GM18951 (cell line): ENCODE data around the gene PFKL.
"Not testable (repeated sequence)": the region's sequence is repeated elsewhere in the genome, so short reads cannot be mapped to it uniquely, and the experiment has no call there.

Source experiments
- POLR2A ChIP-seq: IDR thresholded peaks from 4 replicates; pipeline ENCODE4 v1.6.1; 2011; ENCODE audit warnings: mild to moderate bottlenecking; ENCODE audit not compliant: insufficient read length, insufficient read depth; ENCODE audit errors: extremely low read depth
- in situ Hi-C: fragments of 300-500 bp; cut with MboI; formaldehyde crosslinking; loops from one replicate; pipeline ENCODE4 v1.12.0; 2022; ENCODE audit warnings: low sequenced_read_pairs, mixed read lengths, inconsistent platforms; ENCODE audit not compliant: unreplicated experiment

PFKL gene

DNA sequence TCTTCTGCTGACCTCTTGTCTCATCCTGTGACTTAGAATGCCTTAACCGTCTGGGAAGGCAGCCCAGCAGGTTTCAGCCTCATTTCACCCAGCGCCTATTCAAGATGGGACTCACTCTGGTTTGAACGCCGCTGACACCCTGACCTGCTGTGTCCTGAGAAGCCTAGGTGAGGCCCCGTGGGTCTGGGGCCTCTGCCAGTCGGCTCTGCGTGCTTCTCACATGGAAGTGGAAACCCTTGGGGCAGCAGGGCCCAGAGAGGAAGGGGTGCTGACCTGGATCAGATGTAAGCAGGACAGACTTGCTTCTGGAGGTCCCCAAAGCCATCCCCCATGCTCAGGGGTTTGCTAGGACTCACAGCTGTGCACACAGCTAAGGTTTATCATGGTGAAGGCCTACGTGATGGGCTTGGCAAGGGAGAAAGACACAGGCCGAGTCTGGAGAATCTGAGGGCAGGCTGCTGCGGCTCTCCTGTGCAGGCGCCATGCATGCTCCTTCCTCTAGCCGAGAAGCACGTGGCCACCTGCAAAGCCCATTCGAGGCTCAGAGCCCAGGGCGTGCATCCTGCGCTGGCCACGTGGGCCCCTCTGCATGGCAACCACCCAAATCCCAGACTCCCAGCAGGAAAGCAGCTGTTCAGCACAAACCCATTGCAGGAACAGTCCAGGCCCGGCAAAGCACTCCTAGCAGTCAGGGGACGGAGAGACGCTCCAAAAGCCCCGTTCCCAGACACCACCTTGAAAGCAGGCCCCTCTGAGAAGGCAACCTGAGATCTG, 57.4 kb downstream of the PFKL start:
- in situ Hi-C loops, result no loop called here
- TF ChIP-seq POLR2A, result no peak

- no peak for TF ChIP-seq POLR2A
- in situ Hi-C loops, result no loop called here
Measured at GRCh38 chr21:44359396-44359795, 59.5 kb downstream of the PFKL start.

DNA sequence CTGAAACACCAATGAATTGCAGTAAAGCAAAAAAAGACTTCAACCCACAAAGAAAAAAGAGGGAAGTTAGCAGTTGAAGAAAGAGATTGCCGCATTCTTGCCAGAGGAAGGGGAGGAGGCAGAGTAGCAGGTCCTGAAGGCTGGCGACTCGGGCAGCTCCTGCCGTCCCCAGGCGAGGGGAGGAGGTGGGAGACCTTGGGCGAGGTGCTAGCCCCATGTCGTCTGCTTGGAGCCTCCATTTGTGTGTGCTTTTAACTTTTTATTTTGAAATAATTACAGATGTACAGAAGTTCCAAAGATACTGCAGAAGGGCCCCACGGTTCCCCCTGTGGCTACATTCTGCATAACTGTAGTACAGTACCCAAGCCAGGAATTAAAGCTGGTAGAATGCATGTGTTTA, 60.3 kb downstream of the PFKL start:
- in situ Hi-C loops, result no loop called here
- TF ChIP-seq POLR2A, result no peak

DNA sequence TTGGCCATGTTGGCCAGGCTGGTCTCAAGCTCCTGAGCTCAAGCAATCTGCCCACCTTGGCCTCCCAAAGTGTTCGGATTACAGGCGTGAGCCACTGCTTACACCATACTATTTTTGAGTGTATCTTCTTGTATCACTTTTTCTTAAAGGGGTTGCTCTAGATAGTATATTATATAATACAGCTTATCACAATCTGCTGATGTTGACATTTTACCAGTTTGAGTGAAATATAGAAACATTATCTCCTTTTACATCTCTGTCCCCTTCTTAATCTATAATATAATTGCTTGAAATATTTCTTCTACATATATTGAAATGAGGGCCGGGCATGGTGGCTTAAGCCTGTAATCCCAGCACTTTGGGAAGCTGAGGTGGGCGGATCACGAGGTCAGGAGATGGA, 62.0 kb downstream of the PFKL start:
- in situ Hi-C loops, result not testable (repeated sequence)

DNA sequence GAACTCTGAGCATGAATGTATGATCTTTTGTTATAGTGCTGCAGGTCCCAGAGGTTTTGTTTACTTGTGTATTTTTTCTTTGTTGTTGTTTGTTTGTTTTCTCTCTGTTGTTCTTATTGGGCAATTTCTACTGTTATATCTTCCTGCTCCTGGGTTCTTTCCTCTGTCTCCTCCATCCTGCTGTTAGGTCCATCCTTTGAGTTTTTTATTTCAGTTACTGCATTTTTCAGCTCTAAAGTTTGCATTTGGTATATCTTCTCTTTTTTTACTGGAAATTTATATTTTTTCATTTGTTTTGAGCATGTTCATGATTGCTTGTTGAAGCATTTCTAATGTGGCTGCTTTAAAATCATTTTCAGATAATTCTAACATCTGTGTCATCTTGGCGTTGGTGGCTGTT, 63.4 kb downstream of the PFKL start:
- TF ChIP-seq POLR2A, result no peak
- in situ Hi-C loops, result no loop called here

- no peak for TF ChIP-seq POLR2A
- in situ Hi-C loops, result no loop called here
Measured at GRCh38 chr21:44364151-44365053, 64.5 kb downstream of the PFKL start.

DNA sequence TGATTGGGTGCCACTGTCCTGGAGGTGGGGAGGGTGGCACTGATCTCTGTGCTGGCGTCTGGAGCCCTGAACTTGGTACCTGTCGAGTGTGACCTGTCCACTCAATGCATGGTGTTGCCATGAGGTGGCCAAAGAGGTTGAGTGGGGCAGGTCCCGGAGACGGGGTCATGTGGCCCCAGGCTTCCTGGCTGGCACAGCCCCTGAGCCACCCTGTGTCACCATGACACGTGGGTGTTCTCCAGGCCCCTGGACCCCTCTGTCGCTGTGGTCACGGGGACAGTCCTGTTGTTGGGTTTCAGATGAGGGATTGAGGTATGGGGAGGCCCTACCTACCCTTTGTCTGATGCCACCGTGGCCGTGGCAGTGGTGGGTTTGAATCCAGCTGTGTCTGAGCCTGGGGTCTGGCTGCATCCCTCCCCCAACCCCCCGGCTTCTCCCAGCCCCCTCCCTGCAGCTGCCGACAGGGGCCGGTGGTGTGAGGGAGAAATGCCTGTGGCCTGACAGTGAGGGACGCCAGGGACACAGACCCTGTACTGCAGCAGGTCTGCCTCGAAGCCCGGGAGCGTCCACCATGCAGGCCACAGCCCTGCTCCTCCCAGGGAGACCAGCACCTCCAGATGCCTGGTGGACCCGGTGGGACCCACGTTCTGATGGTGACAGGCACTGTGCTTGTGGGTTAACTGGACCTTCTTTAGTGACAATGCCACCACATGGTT, 65.6 kb downstream of the PFKL start:
- in situ Hi-C loops, result no loop called here
- no peak for TF ChIP-seq POLR2A

- TF ChIP-seq POLR2A, result no peak
Measured at GRCh38 chr21:44365967-44366585, 66.2 kb downstream of the PFKL start.

GRCh38 chr21:44366586-44367211, 66.8 kb downstream of the PFKL start:
- no peak for TF ChIP-seq POLR2A
- in situ Hi-C loops, result no loop called here

More at GRCh38 chr21:44365967-44366585, 66.2 kb downstream of the PFKL start:
- in situ Hi-C loops, result no loop called here

DNA sequence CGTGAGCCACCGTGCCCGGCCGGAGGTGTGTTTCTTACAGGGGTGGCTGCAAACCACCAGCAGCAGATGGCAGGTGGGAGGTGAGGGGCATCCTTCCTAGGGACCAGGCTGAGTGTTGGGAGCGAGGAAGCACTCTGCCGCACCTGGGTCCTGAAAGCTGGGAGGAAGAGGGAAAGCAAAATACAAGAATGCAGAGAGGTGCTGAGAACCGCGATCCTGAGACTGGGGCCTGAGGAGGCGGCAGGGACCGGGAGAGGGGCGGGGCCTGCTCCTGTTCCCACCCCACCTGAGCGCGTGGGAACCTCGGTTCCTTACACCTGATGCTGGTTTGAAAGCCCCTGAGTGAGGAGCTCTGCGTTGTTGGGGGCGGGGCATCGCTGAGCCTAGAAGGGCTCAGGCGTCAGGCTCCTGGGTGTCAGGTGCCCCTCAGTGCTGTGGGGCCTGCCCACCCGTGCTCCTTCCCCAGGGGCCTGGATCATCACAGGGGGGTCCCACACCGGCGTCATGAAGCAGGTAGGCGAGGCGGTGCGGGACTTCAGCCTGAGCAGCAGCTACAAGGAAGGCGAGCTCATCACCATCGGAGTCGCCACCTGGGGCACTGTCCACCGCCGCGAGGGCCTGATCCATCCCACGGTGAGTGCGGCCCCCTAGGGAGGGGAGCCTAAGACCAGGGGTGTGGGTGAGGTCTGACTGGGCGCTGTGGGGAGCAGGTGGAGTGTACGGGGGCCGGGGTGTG, 69.0 kb downstream of the PFKL start:
- no peak for TF ChIP-seq POLR2A
- in situ Hi-C loops, result no loop called here

- TF ChIP-seq POLR2A, result no peak
- in situ Hi-C loops, result no loop called here
Measured at GRCh38 chr21:44370027-44370735, 70.3 kb downstream of the PFKL start.
